HG03135 (cell line): ENCODE data around the gene SPTSSA.
A peak's percentile ranks its signal among the peaks of the same experiment; 100 is the strongest.

Experiments
- ATAC-seq: cut with Tn5 transposase; IDR thresholded peaks from one replicate; pipeline ENCODE4 v1.9.1; 2021; ENCODE audit warnings: mild to moderate bottlenecking, moderate library complexity; ENCODE audit not compliant: unreplicated experiment

The SPTSSA gene

GRCh38 chr14:34472706-34473279, 10.8 kb upstream of the SPTSSA start:
- no peak for ATAC-seq

GRCh38 chr14:34470319-34470718, 8.3 kb upstream of the SPTSSA start:
- ATAC-seq: no peak

- ATAC-seq: no peak
These were observed 4.7 kb upstream of the SPTSSA start for GRCh38 chr14:34466691-34467090.

- no peak for ATAC-seq
These were observed 3.2 kb upstream of the SPTSSA start for GRCh38 chr14:34465069-34465859.

GRCh38 chr14:34463598-34463961, 1.5 kb upstream of the SPTSSA start:
- ATAC-seq: no peak

- peak; percentile 11 for ATAC-seq
These were observed 507 bp downstream of the SPTSSA start for GRCh38 chr14:34461334-34462131.

GRCh38 chr14:34460841-34461240, 1.2 kb downstream of the SPTSSA start:
- ATAC-seq: no peak

- no peak for ATAC-seq
These were observed 1.7 kb downstream of the SPTSSA start for GRCh38 chr14:34460295-34460694.

- no peak for ATAC-seq
These were observed 4.9 kb downstream of the SPTSSA start for GRCh38 chr14:34457186-34457585.

- ATAC-seq: no peak
These were observed 8.8 kb downstream of the SPTSSA start for GRCh38 chr14:34453226-34453625.

- no peak for ATAC-seq
These were observed 9.7 kb downstream of the SPTSSA start for GRCh38 chr14:34452258-34452822.

- ATAC-seq: no peak
These were observed 11.1 kb downstream of the SPTSSA start for GRCh38 chr14:34450958-34451357.

- no peak for ATAC-seq
These were observed 11.5 kb downstream of the SPTSSA start for GRCh38 chr14:34450542-34450915.

- no peak for ATAC-seq
These were observed 12.1 kb downstream of the SPTSSA start for GRCh38 chr14:34449819-34450541.

- no peak for ATAC-seq
These were observed 22.9 kb downstream of the SPTSSA start for GRCh38 chr14:34439090-34439489.

GRCh38 chr14:34438438-34438837, 23.6 kb downstream of the SPTSSA start:
- no peak for ATAC-seq

GRCh38 chr14:34437729-34438080, 24.3 kb downstream of the SPTSSA start:
- ATAC-seq: no peak

GRCh38 chr14:34436960-34437728, 24.9 kb downstream of the SPTSSA start:
- ATAC-seq: no peak

- no peak for ATAC-seq
These were observed 25.7 kb downstream of the SPTSSA start for GRCh38 chr14:34436118-34436905.
